GM21576 (cell line): Measurements from ENCODE around the gene PEAK1.
"Not testable (repeated sequence)": the region's sequence is repeated elsewhere in the genome, so short reads cannot be mapped to it uniquely, and the experiment has no call there.

Experiments
- ATAC-seq: cut with Tn5 transposase; IDR thresholded peaks from one replicate; pipeline ENCODE4 v1.9.1; 2021; ENCODE audit warnings: mild to moderate bottlenecking, moderate library complexity; ENCODE audit not compliant: unreplicated experiment

The PEAK1 gene

DNA sequence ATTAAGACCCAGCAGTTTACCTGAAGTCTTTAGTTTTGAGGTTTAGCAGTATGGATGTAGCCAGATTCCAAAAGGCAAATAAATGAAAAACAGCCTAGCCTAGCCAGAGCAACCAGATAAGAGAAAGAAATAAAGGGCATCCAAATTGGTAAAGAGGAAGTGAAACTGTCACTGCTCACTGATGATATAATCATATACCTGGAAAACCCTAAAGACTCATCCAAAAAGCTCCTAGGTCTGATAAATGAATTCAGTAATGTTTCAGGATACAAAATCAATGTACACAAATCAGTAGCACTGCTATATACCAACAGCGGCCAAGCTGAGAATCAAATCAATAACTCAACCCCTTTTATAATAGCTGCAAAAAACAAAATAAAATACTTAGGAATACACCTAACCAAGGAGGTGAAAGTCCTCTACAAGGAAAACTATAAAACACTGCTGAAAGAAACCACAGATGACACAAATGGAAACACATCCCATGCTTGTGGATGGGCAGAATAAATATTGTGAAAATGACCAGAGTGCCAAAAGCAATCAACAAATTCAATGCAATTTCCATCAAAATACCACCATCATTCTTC is 13.6 kb downstream of the PEAK1 start:
- ATAC-seq = not testable (repeated sequence)

GRCh38 chr15:77402740-77403379 is 17.0 kb downstream of the PEAK1 start:
- no peak for ATAC-seq

GRCh38 chr15:77400258-77400657 is 19.6 kb downstream of the PEAK1 start:
- no peak for ATAC-seq

- ATAC-seq = no peak
Observed at GRCh38 chr15:77398927-77399326, 21.0 kb downstream of the PEAK1 start.

- no peak for ATAC-seq
Observed at GRCh38 chr15:77396692-77397091, 23.2 kb downstream of the PEAK1 start.

DNA sequence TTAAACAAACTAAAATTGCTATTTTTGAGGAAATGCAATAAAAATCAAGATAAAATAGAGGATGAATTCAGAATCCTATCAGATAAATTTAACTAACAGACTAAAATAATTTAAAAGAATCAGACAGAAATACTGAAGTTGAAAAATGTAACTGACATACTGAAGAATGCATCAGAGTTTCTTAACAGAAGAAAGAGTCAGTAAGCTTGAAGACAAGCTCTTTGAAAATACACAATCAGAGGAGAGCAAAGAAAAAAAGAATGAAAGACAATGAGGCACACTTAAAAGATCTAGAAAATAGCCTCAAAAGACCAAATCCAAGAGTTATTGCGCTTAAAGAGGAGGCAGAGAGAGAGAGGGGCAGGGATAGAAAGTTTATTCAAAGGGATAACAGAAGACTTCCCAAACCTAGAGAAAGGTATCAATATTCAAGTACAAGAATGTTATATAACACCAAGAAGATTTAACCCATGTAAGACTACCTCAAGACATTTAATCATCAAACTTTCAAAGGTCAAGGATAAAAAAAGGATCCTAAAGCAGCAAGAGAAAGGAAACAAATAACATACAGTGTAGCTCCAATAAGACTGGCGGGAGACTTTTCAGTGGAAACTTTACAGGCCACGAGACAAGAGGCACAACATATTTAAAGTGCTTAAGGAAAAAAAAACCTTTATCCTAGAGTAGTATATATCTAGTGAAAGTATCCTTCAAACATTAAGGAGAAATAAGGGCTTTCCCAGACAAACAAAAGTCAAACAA is 24.7 kb downstream of the PEAK1 start:
- ATAC-seq = no peak

- no peak for ATAC-seq
Observed at GRCh38 chr15:77393471-77393840, 26.4 kb downstream of the PEAK1 start.

DNA sequence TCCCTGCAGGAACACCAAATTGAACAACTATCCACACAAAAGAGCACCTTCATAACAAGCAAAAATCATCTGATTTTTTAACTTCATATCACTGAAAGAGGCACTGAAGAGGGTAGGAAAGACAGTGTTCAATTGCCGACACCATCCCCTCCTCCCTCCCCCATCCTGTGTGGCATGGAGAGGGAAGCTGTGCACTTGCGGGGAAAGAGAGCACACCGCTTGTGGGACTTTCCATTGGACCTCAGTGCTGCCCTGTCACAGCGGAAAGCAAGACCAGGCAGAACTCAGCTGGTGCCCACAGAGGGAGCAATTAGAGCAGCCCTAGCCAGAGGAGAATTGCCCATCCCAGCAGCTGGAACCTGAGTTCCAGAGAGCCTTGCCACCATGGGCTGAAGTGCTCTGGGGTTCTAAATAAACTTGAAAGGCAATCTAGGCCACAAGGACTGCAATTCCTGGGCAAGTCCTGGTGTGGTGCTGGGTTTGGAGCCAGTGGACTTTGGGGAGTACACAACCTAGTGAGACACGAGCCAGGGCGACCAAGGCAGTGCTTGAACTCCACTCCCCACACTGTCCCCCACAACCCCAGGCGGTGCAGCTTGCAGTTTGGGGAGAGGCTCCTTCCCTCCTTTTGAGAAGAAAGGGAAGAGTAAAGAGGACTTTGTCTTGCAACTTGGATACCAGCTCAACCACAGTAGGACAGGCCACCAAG is 27.0 kb downstream of the PEAK1 start:
- no peak for ATAC-seq

DNA sequence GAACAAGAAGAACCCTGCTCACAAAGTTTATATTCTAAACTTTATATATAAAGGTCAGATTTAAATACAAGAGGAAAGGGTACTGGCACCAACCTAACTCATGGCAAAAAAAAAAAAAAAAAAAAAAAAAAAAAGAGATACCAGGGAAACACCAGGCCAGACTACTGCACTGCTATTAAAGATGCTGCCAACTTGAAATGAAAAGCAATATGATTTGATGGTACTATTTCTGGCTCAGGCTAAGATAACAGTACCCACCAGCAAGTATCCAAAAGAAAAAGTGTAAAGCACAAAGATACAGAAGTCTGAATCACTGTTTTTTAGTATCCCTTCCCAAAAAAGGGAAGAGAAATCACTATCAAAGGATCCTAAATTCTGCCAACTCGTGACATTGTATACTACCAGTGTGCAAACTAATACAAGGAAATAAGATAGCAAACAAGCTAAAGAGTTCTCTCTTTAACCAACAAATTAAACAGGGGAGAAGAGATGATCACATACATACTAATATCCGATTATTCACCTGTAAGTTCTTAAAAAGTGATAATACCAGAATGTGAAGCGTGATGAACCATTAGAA is 28.4 kb downstream of the PEAK1 start:
- no peak for ATAC-seq

DNA sequence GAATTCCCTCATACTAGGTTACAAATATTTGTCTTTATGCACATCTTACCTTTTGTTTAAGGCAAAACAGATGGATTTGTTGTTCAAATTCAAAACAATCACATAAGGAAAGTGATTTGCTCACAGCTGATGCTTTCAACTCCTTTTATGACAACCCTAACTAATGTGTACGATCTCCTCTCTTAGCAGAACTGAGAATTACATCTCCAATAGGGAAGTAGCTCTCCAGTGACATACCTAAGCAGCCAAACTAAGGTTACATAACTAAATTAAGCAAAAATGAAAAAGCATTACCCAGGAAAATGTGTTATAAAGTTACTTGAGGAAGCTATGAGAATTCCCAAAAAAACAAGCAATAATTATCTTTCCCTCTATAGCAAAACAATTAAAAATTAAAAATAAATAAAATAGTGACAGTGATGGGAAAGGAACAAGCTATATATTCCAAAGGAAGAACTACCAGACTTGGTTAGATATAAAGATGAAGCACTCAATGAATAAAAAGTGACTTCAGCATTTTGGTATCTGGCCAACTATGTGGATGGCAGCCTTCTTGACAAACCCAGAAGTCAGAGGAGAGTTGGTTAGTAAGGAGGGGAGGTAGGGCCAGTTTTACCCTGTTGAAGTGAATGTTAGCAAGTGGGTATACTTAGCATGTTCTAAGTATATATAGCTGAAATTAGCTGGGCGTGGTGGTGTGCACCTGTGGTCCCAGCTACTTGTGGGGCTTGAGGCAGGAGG is 32.4 kb downstream of the PEAK1 start:
- ATAC-seq = no peak

DNA sequence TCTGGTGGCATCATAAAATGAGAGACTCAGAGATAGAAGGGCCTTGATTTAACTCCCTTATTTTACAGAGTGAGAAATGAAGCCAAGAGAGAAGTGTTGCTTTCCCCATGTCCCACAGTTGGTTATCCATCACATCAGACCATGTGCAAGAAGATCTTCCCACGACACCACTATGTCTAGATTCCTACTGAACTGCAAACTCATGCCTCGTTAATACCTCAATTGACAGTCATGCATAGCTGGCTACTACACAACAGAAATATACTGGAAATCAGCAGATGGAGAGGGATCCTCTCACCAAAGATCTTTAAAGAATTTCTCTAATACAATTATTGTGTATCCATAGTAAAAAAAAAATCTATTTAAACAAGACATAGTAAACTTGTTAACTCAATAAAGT is 33.3 kb downstream of the PEAK1 start:
- no peak for ATAC-seq

DNA sequence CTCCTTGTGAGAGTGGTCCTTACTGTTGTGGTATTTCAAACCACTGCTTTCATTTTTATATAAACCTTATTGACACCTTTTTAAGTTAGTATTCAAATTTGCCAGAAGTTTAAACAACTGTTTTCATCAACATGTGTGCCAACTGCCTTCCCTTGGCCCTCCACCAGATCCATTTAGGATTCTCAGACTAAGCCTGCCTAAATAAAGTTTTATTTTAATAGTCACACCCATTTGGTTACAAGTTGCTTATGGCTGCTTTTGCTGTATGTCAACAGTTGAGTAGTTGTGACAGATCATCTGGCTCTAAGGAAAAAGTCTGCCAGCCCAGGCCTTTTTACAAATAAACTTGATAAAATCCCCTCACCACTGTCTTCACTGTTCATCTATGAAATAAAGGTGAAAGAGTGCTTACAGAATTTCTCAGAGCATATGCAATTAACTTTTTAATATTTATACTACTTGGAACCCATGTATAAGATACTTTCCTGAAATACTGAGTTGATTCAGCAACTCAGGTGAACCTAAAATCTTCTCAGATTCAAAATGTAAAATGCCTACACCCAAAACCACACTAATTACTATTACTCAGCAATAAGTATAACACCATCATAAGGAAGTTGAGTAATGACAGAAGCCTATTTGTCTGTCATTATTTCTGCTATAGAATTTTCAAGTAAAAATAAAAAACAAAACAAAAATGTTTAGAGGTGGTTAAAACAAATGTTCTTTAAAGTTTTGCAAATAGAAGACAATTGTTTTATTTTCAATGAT is 35.1 kb downstream of the PEAK1 start:
- ATAC-seq = no peak

- no peak for ATAC-seq
Observed at GRCh38 chr15:77384086-77384485, 35.8 kb downstream of the PEAK1 start.

- no peak for ATAC-seq
Observed at GRCh38 chr15:77380033-77380432, 39.9 kb downstream of the PEAK1 start.

- no peak for ATAC-seq
Observed at GRCh38 chr15:77376770-77377169, 43.1 kb downstream of the PEAK1 start.

DNA sequence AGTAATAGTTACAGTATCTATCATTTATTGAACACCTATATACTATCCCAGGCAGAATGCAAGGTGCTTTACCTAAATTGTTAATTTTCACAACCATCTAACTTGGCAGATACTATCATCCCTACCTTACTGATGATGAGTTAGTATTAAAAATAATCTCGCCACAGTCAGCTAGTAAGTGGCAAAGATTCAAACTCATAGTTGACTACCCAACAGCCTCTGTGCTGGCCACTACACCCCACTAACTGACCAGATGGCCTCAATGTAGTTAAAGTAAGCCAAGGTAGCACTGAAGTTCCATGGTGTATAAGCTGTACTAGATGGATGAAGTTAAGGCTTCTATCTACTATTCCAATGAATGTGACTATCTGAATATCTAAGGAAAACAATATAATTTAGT is 44.8 kb downstream of the PEAK1 start:
- ATAC-seq = no peak

DNA sequence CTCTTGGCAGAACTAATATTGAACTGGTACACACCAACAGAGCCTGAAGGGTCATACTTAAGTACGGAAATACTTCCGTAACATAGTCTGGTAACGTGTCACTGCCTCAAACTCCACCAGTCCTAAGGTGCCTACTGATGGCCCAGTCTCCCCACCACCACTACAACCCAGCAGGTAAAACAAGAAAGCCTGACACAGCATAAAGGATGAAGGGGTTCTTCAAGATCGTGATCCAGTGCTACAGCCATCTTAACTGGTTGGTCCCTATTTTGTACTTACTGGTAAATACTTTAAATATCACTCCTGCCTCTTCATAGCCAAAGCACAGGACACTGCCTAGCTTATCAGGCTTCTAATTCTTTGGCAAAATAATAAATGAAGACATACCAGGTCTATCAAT is 46.5 kb downstream of the PEAK1 start:
- no peak for ATAC-seq

GRCh38 chr15:77371850-77372563 is 47.9 kb downstream of the PEAK1 start:
- ATAC-seq = no peak

GRCh38 chr15:77370580-77370979 is 49.3 kb downstream of the PEAK1 start:
- no peak for ATAC-seq
